GM23338 (cell line): ENCODE results near the gene CABCOCO1. TPM values are rescaled to one million over a fixed set of nuclear protein-coding genes. Genes with fewer than 3 reads are reported as not detected.

ENCODE experiments used
- ATAC-seq: fragments of 200-7000 bp; cut with Tn5 transposase; 3 replicates; pipeline ENCODE4 v1.9.1; 2020
- DNase-seq: peaks from one replicate; pipeline ENCODE4 v3.0.0-alpha.2; 2015; ENCODE audit warnings: low spot score
- H2AFZ ChIP-seq: fragments of 200-600 bp; sonication (generic); 2 replicates; pipeline ENCODE4 v1.8.0; 2016; ENCODE audit warnings: antibody characterized with exemption, mild to moderate bottlenecking, moderate library complexity
- H3F3A ChIP-seq: fragments of 200-600 bp; sonication (generic); replicated peaks from 2 replicates; pipeline ENCODE4 v1.8.0; 2017; ENCODE audit warnings: antibody characterized with exemption, mixed run types, low read depth
- H3K27ac ChIP-seq: fragments of 200-600 bp; sonication (generic); 2 replicates; pipeline ENCODE4 v1.6.1; 2016; ENCODE audit warnings: low read depth
- H3K27me3 ChIP-seq: fragments of 200-600 bp; sonication (generic); 2 replicates; pipeline ENCODE4 v1.8.0; 2016; ENCODE audit warnings: mild to moderate bottlenecking, mixed run types, moderate library complexity; ENCODE audit not compliant: insufficient read depth
- H3K36me3 ChIP-seq: fragments of 200-600 bp; sonication (generic); 2 replicates; pipeline ENCODE4 v1.8.0; 2016; ENCODE audit warnings: mild to moderate bottlenecking; ENCODE audit not compliant: insufficient read depth
- H3K4me1 ChIP-seq: fragments of 200-600 bp; sonication (generic); 2 replicates; pipeline ENCODE4 v1.8.0; 2016; ENCODE audit warnings: mild to moderate bottlenecking, moderate library complexity; ENCODE audit not compliant: insufficient read depth
- H3K4me2 ChIP-seq: fragments of 200-600 bp; sonication (generic); 2 replicates; pipeline ENCODE4 v1.7.1; 2017; ENCODE audit warnings: mixed run types
- H3K4me3 ChIP-seq: fragments of 200-600 bp; sonication (generic); 2 replicates; pipeline ENCODE4 v1.6.1; 2016; ENCODE audit warnings: mixed run types
- H3K79me2 ChIP-seq: fragments of 200-600 bp; sonication (generic); replicated peaks from 2 replicates; pipeline ENCODE4 v1.8.0; 2017; ENCODE audit warnings: mild to moderate bottlenecking; ENCODE audit not compliant: insufficient read depth
- H3K9me2 ChIP-seq: fragments of 200-600 bp; sonication (generic); 2 replicates; pipeline ENCODE4 v1.8.0; 2017; ENCODE audit not compliant: insufficient read depth
- H4K20me1 ChIP-seq: fragments of 200-600 bp; sonication (generic); replicated peaks from 2 replicates; pipeline ENCODE4 v1.8.0; 2017; ENCODE audit warnings: mild to moderate bottlenecking; ENCODE audit not compliant: insufficient read depth
- H3K27ac Mint-ChIP-seq: 2 replicates; pipeline ENCODE4 v1.8.0; 2020; ENCODE audit warnings: inconsistent platforms, mild to moderate bottlenecking, moderate library complexity, mixed read lengths
- H3K27me3 Mint-ChIP-seq: 3 replicates; pipeline ENCODE4 v1.8.0; 2022; ENCODE audit warnings: low read depth, mild to moderate bottlenecking, moderate library complexity, mixed read lengths, inconsistent platforms; ENCODE audit not compliant: insufficient read depth, poor library complexity
- H3K36me3 Mint-ChIP-seq: 3 replicates; pipeline ENCODE4 v1.8.0; 2021; ENCODE audit warnings: low read depth, mild to moderate bottlenecking, inconsistent platforms, moderate library complexity, mixed read lengths
- H3K4me1 Mint-ChIP-seq: 3 replicates; pipeline ENCODE4 v1.8.0; 2020; ENCODE audit warnings: mild to moderate bottlenecking, inconsistent platforms, mixed read lengths
- H3K4me3 Mint-ChIP-seq: 3 replicates; pipeline ENCODE4 v1.8.0; 2021; ENCODE audit warnings: moderate library complexity, mild to moderate bottlenecking, inconsistent platforms, mixed read lengths
- H3K9me3 Mint-ChIP-seq: 3 replicates; pipeline ENCODE4 v1.8.0; 2020; ENCODE audit warnings: moderate library complexity, mild to moderate bottlenecking, inconsistent platforms, mixed read lengths
- CREB1 ChIP-seq: fragments of 250-450 bp; sonication (Bioruptor Pico); IDR thresholded peaks from 2 replicates; pipeline ENCODE4 v1.5.0; 2020; ENCODE audit warnings: low read depth, mild to moderate bottlenecking, moderate library complexity
- CTCF ChIP-seq, 2 experiments: fragments of 200-600 bp in 1 of 2; sonication (generic) in 1 of 2; conservative IDR thresholded peaks; 2 replicates each; pipeline versions ENCODE4 v1.5.1 to v1.6.1; 2016 to 2017; ENCODE audit warnings: antibody characterized with exemption in 2 of 2, low read depth in 2 of 2, mild to moderate bottlenecking in 2 of 2, moderate library complexity in 1 of 2
- ETS1 ChIP-seq: IDR thresholded peaks from 2 replicates; pipeline ENCODE4 v1.6.1; 2016; ENCODE audit warnings: antibody characterized with exemption
- EZH2 ChIP-seq: fragments of 200-600 bp; sonication (generic); IDR thresholded peaks from one replicate; pipeline ENCODE4 v1.8.0; 2017; ENCODE audit warnings: antibody characterized with exemption, mild to moderate bottlenecking, low read depth; ENCODE audit not compliant: unreplicated experiment
- EZH2phosphoT487 ChIP-seq: fragments of 200-600 bp; sonication (generic); IDR thresholded peaks from one replicate; pipeline ENCODE4 v1.8.1; 2018; ENCODE audit warnings: antibody characterized with exemption; ENCODE audit not compliant: unreplicated experiment
- JUNB ChIP-seq: IDR thresholded peaks from one replicate; pipeline ENCODE4 v1.6.1; 2016; ENCODE audit warnings: antibody characterized with exemption; ENCODE audit not compliant: unreplicated experiment
- NANOG ChIP-seq: IDR thresholded peaks from 2 replicates; pipeline ENCODE4 v1.6.1; 2016; ENCODE audit warnings: antibody characterized with exemption, borderline replicate concordance
- POLR2AphosphoS5 ChIP-seq: IDR thresholded peaks from 2 replicates; pipeline ENCODE4 v1.6.1; 2016; ENCODE audit warnings: antibody characterized with exemption, low read depth
- REST ChIP-seq: IDR thresholded peaks from one replicate; pipeline ENCODE4 v1.6.1; 2018; ENCODE audit warnings: antibody characterized with exemption; ENCODE audit not compliant: unreplicated experiment
- STAT1 ChIP-seq: IDR thresholded peaks from one replicate; pipeline ENCODE4 v1.6.1; 2016; ENCODE audit warnings: antibody characterized with exemption; ENCODE audit not compliant: unreplicated experiment
- ZNF114 ChIP-seq: fragments of 250-450 bp; sonication (Bioruptor Pico); IDR thresholded peaks from 2 replicates; pipeline ENCODE4 v1.5.0; 2020; ENCODE audit warnings: mild to moderate bottlenecking, moderate library complexity
- ZNF331 ChIP-seq: fragments of 250-450 bp; sonication (Bioruptor Pico); IDR thresholded peaks from 2 replicates; pipeline ENCODE4 v1.5.0; 2020; ENCODE audit warnings: low read depth, mild to moderate bottlenecking, moderate library complexity
- ZNF462 ChIP-seq: fragments of 250-450 bp; sonication (Bioruptor Pico); IDR thresholded peaks from 2 replicates; pipeline ENCODE4 v1.5.0; 2020; ENCODE audit warnings: mild to moderate bottlenecking, moderate library complexity
- polyA plus RNA-seq: library from polyadenylated mRNA; unstranded; fragments of >200 nt; fragmentation: Nextera tagmentation; extraction: Ambion mirVana; gene quantifications from 2 replicates; pipeline ENCODE4 v1.2.1, GENCODE V29; 2016
- total RNA-seq: library from RNA; depleted of rRNA; stranded (reverse); fragments of >200 nt; shearing (Covaris generic); gene quantifications from 2 replicates; pipeline ENCODE4 v1.2.3, GENCODE V29; 2014

The CABCOCO1 gene
- total and polyA plus RNA-seq, 2 experiments from 2014 or later, result not detected

- no peak overlapping the region for H3K4me3 Mint-ChIP-seq
- Histone ChIP-seq H3K79me2 (no peaks in the 10 kb centered on the region), H3K27me3 (no peaks in the 10 kb centered on the region), H3K4me3 (no peak overlapping the region), H3F3A (no peaks in the 10 kb centered on the region), H3K4me1 (peaks cover 29% of the 10 kb centered on the region), H4K20me1 (no peaks in the 10 kb centered on the region), H3K4me2 (no peak overlapping the region), H3K27ac (no peak overlapping the region), H3K9me2 (no peaks in the 10 kb centered on the region), H3K36me3 (no peaks in the 10 kb centered on the region), H2AFZ (no peak overlapping the region)
- TF ChIP-seq REST (no peak), ZNF462 (CRISPR knock-in tag) (no peak), STAT1 (no peak), JUNB (no peak), EZH2phosphoT487 (no peak), ZNF114 (CRISPR knock-in tag) (no peak), ETS1 (no peak), POLR2AphosphoS5 (no peak), CTCF (conservative IDR thresholded peaks at IDR 0.05; ENCODE audit: low read depth in 2 of 2) (no peak), CREB1 (CRISPR knock-in tag) (no peak), EZH2 (no peak), ZNF331 (no peak), NANOG (no peak)
- DNase-seq (no peak), ATAC-seq (no peak; the same call in 2 of the 3 replicates)
- H3K36me3 Mint-ChIP-seq, result no peaks in the 10 kb centered on the region
- H3K27ac Mint-ChIP-seq, result peak overlapping the region; percentile 81; the same call in 1 of the 2 replicates
- H3K4me1 Mint-ChIP-seq, result peaks cover 44% of the 10 kb centered on the region
- H3K9me3 Mint-ChIP-seq, result no peaks in the 10 kb centered on the region
- H3K27me3 Mint-ChIP-seq, result peaks cover 2% of the 10 kb centered on the region
Observed at GRCh38 chr10:61640856-61641255, 21.9 kb upstream of the CABCOCO1 start.
